HG03342 (cell line): ENCODE results near the gene SLC26A8.

ENCODE experiments used
- ATAC-seq: cut with Tn5 transposase; IDR thresholded peaks from one replicate; pipeline ENCODE4 v1.9.1; 2021; ENCODE audit warnings: mild to moderate bottlenecking, moderate library complexity; ENCODE audit not compliant: unreplicated experiment

The SLC26A8 gene, protein sequence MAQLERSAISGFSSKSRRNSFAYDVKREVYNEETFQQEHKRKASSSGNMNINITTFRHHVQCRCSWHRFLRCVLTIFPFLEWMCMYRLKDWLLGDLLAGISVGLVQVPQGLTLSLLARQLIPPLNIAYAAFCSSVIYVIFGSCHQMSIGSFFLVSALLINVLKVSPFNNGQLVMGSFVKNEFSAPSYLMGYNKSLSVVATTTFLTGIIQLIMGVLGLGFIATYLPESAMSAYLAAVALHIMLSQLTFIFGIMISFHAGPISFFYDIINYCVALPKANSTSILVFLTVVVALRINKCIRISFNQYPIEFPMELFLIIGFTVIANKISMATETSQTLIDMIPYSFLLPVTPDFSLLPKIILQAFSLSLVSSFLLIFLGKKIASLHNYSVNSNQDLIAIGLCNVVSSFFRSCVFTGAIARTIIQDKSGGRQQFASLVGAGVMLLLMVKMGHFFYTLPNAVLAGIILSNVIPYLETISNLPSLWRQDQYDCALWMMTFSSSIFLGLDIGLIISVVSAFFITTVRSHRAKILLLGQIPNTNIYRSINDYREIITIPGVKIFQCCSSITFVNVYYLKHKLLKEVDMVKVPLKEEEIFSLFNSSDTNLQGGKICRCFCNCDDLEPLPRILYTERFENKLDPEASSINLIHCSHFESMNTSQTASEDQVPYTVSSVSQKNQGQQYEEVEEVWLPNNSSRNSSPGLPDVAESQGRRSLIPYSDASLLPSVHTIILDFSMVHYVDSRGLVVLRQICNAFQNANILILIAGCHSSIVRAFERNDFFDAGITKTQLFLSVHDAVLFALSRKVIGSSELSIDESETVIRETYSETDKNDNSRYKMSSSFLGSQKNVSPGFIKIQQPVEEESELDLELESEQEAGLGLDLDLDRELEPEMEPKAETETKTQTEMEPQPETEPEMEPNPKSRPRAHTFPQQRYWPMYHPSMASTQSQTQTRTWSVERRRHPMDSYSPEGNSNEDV

DNA sequence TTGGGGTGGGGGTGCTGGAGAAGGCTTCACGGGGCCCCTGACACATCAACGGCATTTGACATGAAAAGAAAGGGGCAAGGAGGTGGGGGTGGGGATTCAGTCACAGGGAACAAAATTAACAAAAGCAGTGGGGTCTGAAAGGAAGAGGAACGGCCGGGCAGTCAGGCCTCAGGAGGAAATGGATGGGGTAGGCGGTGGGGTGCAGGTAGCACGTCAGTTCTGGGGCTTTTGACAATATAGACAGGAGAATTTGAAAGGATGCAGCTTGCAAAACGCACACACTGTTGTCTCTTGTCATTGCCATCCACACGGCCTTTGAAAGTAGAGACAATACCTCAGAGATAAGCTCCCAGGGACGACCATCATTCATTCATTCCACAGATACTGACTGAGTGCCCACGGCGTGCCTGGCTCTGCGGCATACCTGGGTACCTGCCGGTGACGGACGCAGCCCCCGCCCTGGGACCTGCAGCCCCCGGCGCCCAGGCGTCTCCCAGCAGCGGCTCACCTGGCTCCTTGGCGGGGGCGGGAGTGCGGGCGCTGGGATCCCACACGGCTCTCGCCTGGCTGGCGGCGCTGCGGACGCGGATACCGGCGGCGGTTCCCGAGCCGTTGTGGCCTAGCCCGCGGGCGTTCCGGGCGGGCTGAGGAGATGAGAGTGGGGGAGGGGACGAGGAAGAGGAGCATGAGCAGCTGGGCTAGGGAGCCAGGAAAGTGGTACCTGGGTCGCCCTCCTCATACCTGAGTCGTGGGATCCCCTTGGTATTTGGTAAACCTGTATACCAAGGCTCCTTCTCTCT, at the start of gene SLC26A8:
TSS of gene SLC26A8 (minus strand) at position 646 of the 800 bp plus-strand sequence. CDS start 4,934 bp downstream, outside the sequence.
- no peak for ATAC-seq

DNA sequence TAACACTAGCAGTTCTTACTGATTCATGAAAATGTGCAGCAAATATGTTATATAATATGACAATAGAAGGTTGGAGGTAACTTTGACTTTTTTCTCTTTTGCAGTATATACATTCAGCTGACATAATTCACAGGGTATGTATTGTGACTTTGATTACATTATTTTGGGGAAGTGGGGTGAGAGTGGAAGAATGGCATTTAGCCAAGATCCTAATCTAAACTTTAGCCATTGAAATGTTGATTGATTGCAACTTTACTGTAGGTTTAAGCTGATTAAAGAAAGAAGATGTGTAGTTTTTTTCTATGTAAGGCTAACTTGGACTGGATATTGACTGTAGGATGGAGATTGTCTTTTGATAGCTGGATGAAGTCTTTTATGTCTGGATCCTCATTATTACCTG, 49.1 kb upstream of the SLC26A8 start:
- ATAC-seq = no peak

DNA sequence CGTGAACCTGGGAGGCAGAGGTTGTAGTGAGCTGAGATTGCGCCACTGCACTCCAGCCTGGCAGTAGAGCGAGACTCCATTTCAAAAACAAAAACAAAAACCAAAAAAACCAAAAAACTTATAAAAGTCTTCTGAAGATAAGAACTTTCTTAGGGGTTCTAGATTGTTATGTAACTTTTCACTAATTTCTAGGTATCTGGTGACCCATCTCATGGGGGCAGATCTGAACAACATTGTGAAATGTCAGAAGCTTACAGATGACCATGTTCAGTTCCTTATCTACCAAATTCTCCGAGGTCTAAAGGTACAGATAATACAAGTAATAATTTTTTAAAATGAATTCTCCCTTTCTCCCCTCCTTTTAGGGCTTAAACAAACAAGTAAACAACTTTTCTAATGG, 48.2 kb upstream of the SLC26A8 start:
- no peak for ATAC-seq

DNA sequence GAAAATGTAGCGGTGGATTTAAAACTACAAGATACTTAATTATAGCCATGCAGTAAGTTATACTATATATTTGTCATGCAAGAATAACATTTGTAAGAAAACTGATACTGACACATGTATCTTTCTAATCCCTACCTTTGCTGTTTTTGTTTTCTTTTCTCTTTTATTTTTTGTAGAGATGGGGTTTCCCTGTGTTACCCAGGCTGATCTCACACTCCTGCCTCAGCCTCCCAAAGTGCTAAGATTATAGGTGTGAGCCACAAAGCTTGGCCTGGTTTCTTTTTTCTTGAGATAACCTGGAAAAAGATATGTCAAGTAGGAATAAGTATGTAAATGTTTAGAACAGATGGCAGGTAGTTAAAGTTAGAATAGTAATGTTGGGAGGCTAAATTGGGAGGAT, 47.3 kb upstream of the SLC26A8 start:
- no peak for ATAC-seq

DNA sequence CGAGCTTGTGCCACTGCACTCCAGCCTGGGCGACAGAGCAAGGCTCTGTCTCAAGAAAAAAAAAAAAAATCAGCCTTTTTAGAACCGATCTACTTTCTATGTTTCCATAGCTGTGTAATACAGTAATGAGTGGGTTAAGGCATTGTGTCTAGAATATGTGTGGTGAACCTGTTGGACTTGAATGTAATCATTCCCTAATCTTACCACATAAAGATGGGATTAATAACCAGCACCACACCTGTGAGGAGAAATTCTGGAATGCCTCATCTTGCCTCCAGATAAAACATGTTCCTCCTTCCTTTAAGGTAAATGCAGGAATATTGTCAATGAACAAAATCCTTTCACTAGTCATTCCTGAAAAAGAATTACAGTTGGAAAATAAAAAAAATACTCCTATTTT, 46.8 kb upstream of the SLC26A8 start:
- no peak for ATAC-seq

DNA sequence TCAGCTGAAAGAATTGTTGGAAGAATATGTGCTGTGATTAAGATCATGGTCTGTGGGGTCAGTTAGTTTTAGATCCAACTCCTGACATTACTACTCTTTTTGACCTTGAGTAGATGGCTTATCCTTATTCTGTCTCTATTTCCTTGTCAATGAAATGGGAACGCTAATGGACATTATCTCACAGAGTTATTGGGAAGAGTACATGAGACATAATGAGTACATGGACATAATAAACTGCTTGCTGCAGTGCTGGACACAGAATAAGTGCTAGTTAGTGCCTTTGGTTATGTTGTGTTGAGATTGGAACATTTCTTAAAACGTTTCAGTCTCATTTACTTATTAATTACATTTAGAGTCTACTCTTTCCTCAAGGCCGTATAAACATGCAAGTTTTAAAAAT, 45.8 kb upstream of the SLC26A8 start:
- no peak for ATAC-seq

DNA sequence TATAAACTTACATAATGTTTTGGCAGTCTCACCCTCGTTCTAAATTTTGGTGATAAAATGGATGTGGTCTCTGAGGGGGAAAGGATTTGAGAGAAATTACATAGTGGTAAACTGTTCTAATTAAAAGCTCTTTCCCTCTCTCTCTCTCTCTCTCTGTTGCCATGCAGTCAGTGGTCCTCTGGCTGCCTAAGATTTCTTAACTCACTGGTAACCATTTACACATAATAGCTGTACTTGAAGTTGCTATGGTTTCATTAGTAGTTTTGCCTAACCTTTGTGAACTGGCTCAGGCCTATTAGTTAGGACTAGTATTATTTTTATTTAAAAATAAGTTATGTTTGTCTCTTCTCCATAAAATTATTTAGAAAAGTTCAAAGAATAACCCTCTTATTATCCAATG, 45.1 kb upstream of the SLC26A8 start:
- ATAC-seq = no peak

DNA sequence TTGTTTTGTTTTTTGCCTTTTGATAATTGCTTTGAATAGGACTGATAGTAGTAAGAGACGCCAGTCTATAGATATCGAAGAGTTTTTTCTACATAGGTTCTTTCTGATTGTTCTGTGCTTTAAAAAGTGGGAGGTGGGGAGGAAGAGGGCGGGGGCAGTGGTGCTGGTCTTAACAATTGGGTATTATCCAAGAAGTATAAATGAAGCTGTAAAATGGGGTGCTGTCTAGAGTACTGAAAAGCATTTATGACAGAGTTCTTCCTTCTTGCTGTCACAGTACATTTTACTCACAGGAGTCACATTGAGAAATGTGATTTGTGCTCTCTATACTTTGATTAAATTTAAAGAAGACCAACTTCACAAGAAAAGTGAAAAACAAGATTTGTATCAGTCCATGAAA, 44.1 kb upstream of the SLC26A8 start:
- ATAC-seq = no peak

DNA sequence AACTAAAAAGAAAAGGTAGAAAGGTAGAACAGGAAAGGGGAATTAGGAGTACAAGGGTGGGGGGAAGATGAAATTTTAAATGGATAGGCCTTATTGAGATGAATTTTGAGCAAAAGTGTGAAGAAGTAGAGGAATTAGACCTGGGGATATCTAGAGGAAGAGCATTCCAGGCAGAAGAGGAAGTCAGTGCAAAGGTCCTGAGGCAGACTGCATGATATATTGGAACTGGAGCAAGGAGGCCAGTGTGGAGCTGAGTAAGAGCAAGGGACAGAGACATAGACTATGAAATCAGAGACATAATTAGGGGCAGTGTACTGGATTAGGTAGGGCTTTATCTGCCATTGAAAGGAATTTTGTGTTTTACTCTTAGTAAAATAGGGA, 43.6 kb upstream of the SLC26A8 start:
- ATAC-seq = no peak

DNA sequence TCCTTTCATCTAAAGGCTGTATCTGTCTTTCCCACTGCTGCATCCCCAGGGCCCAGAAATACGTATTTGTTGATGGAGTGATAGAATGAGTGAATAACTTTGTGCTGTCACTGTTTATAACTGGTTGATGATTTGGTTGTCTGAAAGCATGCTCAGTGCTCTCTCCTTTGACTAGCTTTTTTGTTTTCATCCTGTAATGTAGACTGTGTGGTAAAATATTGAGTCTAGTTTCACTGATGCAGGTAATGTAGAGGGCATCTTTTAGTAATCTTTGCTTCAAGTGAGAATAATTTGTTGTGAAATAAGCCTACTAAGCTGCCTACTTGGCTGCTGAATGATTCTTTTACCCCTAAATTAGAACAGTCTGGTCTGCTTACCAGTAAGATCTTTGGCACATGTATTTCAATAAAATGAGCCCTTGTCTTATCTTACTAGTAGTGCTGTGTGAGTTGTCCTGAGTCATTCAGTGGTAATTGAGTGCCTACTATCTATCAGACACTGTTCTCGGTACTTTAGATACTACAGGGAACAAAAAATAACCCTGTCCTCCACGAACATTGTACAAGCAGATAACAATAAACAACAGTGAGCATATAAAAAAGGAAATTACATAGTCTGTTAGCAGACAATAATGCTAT, 43.1 kb upstream of the SLC26A8 start:
- no peak for ATAC-seq

DNA sequence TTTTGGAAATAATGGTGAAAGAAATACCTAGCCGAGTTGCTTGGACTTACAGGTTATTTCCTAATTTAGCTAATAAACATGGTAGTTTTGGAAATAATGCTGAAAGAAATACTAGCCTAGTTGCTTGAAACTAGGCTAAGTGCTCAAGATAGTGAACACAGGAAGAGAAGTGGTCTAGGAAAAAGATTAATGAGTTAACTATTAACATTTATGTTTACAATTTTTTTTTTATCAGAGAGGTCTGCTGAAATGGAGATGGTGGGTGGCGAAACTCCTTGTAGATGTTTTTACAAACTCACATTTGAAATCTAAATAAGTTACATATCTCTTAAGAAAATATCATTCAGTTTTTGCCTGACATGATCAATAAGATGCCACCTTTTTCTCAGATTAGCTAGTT, 42.4 kb upstream of the SLC26A8 start:
- ATAC-seq = no peak

DNA sequence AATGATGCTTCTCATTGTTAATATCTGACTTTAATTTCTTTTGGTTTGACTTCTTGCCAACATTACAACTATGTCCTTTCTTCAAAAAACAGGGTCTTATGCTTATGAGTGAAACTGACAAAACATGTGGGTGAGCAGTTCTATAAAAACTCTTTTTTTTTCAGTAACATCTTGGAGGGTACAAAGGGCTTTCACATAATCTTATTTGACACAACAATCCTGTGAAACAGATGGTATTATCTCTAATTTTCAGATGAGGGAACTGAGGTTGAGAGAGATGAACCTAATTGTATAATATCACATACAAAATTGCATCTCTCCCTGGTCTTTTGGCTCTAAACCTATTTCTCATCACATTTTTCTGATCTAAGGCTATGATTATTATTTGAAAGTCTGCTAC, 41.5 kb upstream of the SLC26A8 start:
- ATAC-seq = no peak

DNA sequence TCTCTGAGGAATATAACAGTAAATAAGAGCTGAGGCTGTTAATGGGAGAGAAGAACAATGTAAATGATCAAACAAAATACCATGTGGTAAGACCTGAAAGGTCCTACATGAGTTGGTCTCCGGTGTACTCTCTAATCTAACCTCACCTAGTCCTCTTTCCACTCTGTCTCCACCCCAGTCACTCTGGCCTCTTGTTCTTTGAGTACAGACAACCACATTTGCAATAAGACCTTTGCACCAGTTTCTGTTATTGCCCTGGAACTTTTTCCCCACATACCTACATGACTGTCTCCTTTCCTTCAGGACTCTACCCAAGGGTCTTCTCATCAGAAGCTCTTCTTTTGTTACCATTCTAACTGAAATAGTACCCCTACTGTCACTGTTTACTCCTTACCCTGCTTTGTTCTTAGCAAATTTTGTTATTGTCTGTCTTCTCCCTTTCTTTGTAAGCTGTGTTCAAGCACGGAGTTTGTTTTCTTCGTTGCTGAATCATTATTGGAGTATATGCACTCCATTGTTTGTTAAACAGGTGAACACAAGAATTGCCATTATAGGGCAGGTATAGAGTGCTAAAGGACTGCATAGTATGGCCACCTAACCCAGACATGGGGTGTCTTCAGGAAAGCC, 40.4 kb upstream of the SLC26A8 start:
- ATAC-seq = no peak

DNA sequence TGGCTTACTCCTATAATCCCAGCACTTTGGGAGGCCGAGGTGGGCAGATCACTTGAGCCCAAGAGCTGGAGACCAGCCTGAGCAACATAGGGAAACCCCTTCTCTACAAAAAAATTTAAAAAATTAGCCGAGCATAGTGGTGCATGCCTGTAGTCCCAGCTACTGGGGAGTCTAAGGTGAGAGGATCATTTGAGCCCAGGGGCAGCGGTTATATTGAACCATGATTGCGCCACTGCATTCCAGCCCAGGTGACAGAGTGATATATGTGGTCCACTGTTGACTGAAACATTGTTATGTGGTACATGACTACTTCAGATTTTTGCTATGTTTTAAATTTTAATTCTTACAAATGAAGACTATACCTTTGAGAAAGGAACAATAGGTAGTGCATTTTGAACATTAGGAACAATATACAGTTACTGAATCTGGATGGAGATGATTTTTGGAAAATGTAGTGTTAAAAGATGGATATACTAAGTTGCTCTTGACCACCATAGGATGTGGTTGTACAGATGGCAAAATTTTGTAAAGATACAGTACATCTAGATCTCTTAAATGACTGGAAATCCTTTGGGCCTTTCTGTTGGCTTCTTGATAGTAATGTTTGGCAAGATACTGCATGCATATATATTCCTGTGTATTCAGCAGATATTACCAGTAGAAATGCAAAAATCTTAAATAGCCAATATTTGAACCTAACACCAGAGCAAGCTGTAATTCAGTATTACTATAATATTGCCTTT, 39.0 kb upstream of the SLC26A8 start:
- ATAC-seq = no peak

DNA sequence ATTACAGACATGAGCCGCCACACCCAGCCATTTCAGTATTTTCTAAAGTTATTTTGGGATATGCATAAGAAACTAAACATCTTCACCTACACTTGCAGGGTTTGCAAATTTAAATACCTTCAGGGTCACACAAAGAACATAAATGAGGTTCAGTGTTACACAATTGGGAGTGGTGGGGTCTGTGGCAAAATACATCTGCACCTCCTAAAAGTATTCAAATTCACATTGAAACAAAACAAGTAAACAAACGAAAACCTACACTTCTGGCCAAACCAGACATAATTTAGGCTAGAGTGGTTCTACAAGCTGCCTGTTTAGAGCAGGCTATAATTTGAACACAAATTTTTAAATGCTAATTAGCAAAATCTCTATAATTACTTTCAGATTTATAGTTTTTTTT, 37.8 kb upstream of the SLC26A8 start:
- ATAC-seq = no peak

DNA sequence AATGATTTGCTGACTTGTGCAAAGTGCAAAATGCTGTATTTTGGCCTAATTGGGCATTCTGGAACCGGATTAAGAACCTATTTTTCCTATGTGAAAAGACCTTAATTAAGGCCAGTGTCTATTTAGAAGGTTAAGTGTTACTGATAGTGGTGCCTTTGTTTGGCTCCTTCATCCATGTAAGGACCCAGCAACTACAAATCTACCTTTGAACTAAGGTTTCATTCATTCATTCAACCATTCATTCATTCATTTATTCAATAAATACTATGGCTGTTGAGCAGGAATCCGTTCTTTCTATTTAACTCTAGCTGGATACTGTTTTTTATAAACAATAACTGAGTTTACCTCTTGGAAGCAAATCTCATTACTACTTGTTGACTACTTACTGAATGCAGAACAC, 36.8 kb upstream of the SLC26A8 start:
- no peak for ATAC-seq

DNA sequence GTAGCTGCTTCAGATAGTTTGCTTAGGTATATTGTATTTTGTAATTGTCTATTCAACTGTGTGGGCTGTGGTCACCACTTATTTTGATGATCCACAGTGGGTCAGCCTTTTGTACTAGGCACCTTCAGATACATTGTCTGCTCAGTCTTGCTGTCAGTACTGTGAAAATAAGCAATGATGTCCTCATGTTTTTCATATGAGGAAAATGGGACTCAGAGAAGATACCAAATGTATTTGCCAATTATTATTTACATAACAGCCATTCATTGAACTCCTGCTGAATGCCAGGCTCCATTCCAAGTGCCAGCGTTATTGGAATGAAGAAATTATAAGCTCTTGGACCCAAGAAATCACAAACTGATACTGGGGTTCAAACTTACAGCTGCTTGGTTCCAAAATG, 31.7 kb upstream of the SLC26A8 start:
- ATAC-seq = no peak

DNA sequence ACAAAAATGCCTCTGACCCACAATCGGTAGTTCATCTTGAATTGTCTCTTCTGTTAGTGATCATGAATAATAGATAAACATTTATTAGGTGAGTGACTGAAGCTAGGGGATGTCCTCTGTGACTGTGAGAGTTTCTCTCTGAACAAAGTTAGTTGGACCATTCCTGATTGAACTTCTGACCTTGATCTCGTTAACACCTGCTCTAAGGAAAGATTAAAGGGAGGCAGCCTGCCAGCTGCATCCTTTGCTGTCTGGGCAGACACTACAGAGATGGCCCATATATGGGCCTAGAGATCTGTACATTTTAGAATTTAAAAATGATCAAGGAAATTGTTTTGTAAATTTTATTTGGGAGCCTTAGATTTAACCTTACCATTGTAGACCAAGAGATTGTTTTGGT, 30.5 kb upstream of the SLC26A8 start:
- ATAC-seq = no peak

DNA sequence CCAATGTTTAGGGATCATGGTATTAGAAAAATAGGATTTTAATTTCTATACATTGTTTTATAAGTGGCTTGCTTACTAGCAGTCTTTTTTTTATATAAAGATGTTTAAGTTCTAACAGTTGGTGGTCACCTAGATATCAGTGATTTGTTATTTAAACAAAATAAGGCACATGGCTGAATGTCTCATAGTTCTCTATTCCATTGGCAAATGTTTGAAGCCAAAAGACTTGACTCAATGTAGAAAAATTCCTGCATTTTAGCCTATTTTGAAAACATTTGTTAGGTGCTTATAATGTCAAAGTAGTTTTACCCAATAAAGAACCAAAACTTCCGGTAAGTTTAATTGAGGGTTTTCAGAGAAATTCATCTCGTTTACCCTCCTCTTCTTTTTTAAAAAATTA, 30.0 kb upstream of the SLC26A8 start:
- no peak for ATAC-seq

DNA sequence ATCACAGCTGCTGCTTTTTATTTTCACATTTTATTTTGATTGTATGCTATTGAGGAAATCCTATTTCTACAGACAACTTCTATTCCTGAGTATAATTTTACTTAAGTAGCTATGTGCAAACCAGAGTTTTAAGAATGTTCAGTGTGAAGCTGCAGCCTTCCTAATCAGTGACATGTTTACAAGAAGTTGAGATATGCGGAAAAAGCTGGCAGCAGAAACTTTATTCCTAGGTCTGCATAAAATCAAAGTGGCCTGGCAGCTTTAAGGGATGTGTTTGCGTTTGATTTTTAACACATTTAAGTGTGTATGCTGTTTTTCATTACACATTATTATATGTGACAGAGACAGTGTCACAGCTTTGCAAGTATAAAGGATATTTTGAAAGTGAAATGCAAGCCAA, 29.4 kb upstream of the SLC26A8 start:
- no peak for ATAC-seq
